Measurements from ENCODE around the gene GALNT16. TPM values are rescaled to one million over a fixed set of nuclear protein-coding genes. Genes with fewer than 3 reads are reported as not detected.
"Not testable (repeated sequence)": the region's sequence is repeated elsewhere in the genome, so short reads cannot be mapped to it uniquely, and the experiment has no call there.

GALNT16 gene
- total RNA-seq, 4 donors from 2014 or later, result 3.7 to 16.2 (median 6.7) TPM

GRCh38 chr14:69269381-69269780 is 9.4 kb downstream of the GALNT16 start:
- TF ChIP-seq POLR2AphosphoS5 (IDR thresholded peaks at IDR 0.05) (no peak), POLR2A (IDR thresholded peaks at IDR 0.05) (no peak), EP300 (IDR thresholded peaks at IDR 0.05) (no peak)
- TF ChIP-seq, protein P1, sequence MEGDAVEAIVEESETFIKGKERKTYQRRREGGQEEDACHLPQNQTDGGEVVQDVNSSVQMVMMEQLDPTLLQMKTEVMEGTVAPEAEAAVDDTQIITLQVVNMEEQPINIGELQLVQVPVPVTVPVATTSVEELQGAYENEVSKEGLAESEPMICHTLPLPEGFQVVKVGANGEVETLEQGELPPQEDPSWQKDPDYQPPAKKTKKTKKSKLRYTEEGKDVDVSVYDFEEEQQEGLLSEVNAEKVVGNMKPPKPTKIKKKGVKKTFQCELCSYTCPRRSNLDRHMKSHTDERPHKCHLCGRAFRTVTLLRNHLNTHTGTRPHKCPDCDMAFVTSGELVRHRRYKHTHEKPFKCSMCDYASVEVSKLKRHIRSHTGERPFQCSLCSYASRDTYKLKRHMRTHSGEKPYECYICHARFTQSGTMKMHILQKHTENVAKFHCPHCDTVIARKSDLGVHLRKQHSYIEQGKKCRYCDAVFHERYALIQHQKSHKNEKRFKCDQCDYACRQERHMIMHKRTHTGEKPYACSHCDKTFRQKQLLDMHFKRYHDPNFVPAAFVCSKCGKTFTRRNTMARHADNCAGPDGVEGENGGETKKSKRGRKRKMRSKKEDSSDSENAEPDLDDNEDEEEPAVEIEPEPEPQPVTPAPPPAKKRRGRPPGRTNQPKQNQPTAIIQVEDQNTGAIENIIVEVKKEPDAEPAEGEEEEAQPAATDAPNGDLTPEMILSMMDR (IDR thresholded peaks at IDR 0.05), result no peak
- Histone ChIP-seq H3K36me3 (no peaks in the 10 kb centered on the region), H3K4me3 (no peak overlapping the region), H3K27ac (no peak overlapping the region), H3K27me3 (no peaks in the 10 kb centered on the region), H3K9me3 (no peaks in the 10 kb centered on the region), H3K4me1 (no peaks in the 10 kb centered on the region)
- WGBS, 2 donors (ENCODE audit: low coverage in 1 of 2), result 67 to 100% methylated on average over 1 of the region's 1 CpG
- ATAC-seq, result no peak

DNA sequence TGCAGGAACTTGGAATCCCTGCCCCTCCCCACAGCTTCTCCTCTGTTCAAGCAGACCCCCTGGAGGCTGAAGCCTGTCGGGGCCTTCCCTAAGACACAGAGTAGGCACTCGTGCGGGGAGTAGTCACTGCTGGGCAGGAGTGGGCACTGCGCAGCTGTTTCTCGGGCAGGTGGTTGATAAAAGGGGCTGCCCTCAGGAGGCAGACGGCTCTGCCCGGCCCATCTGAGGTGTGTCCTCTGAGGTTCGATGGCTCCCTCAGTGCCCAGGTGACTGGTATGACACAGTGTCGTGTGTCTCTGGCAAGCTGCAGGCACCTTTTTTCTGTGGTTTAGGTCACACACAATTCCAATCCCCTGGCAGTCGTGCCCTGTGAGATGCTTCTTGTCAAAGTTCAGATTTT is 10.1 kb downstream of the GALNT16 start:
- ATAC-seq, result no peak
- WGBS, 2 donors (ENCODE audit: low coverage in 1 of 2), result 93% methylated on average over 3 to 5 of the region's 10 CpGs
- TF ChIP-seq POLR2AphosphoS5 (IDR thresholded peaks at IDR 0.05) (no peak), EP300 (IDR thresholded peaks at IDR 0.05) (no peak), POLR2A (IDR thresholded peaks at IDR 0.05) (no peak)
- TF ChIP-seq, protein P1 (IDR thresholded peaks at IDR 0.05), result no peak
- no peaks in the 10 kb centered on the region for H3K4me1 ChIP-seq
- no peaks in the 10 kb centered on the region for H3K9me3 ChIP-seq
- no peaks in the 10 kb centered on the region for H3K27me3 ChIP-seq
- no peaks in the 10 kb centered on the region for H3K36me3 ChIP-seq
- no peak overlapping the region for H3K27ac ChIP-seq
- H3K4me3 ChIP-seq, result no peak overlapping the region

- TF ChIP-seq POLR2AphosphoS5 (IDR thresholded peaks at IDR 0.05) (no peak), POLR2A (IDR thresholded peaks at IDR 0.05) (no peak), EP300 (IDR thresholded peaks at IDR 0.05) (no peak)
- TF ChIP-seq, protein P1 (IDR thresholded peaks at IDR 0.05), result no peak
- WGBS, 2 donors (ENCODE audit: low coverage in 1 of 2), result 77% methylated on average over 13 of the region's 21 CpGs; no CpG with 5 or more reads in 1 of the 2 donors
- H3K27ac ChIP-seq, result no peak overlapping the region
- H3K36me3 ChIP-seq, result no peaks in the 10 kb centered on the region
- H3K27me3 ChIP-seq, result no peaks in the 10 kb centered on the region
- no peaks in the 10 kb centered on the region for H3K9me3 ChIP-seq
- no peaks in the 10 kb centered on the region for H3K4me1 ChIP-seq
- no peak for ATAC-seq
- no peak overlapping the region for H3K4me3 ChIP-seq
These were observed 11.1 kb downstream of the GALNT16 start for GRCh38 chr14:69270795-69271708.

GRCh38 chr14:69274321-69274720 is 14.4 kb downstream of the GALNT16 start:
- Histone ChIP-seq H3K4me1 (no peaks in the 10 kb centered on the region), H3K4me3 (no peak overlapping the region), H3K36me3 (no peaks in the 10 kb centered on the region), H3K9me3 (no peaks in the 10 kb centered on the region), H3K27ac (no peak overlapping the region), H3K27me3 (no peaks in the 10 kb centered on the region)
- ATAC-seq, result no peak
- TF ChIP-seq EP300 (IDR thresholded peaks at IDR 0.05), result no peak
- TF ChIP-seq, protein P1 (IDR thresholded peaks at IDR 0.05), result no peak
- no peak for TF ChIP-seq POLR2A (IDR thresholded peaks at IDR 0.05)
- TF ChIP-seq POLR2AphosphoS5 (IDR thresholded peaks at IDR 0.05), result no peak
- WGBS, 2 donors (ENCODE audit: low coverage in 1 of 2), result 10 to 13% methylated on average over 1 to 2 of the region's 2 CpGs

GRCh38 chr14:69275331-69275730 is 15.4 kb downstream of the GALNT16 start:
- H3K9me3 ChIP-seq, result no peaks in the 10 kb centered on the region
- no peaks in the 10 kb centered on the region for H3K27me3 ChIP-seq
- H3K4me1 ChIP-seq, result no peaks in the 10 kb centered on the region
- ATAC-seq, result no peak
- H3K27ac ChIP-seq, result no peak overlapping the region
- TF ChIP-seq, protein P1 (IDR thresholded peaks at IDR 0.05), result no peak
- TF ChIP-seq POLR2AphosphoS5 (IDR thresholded peaks at IDR 0.05) (no peak), EP300 (IDR thresholded peaks at IDR 0.05) (no peak), POLR2A (IDR thresholded peaks at IDR 0.05) (no peak)
- WGBS, 2 donors (ENCODE audit: low coverage in 1 of 2), result 100% methylated on average over 2 of the region's 2 CpGs
- H3K36me3 ChIP-seq, result no peaks in the 10 kb centered on the region
- H3K4me3 ChIP-seq, result no peak overlapping the region

- not testable (repeated sequence) for ATAC-seq, H3K36me3 ChIP-seq, H3K27ac ChIP-seq, H3K27me3 ChIP-seq, H3K4me1 ChIP-seq, H3K4me3 ChIP-seq, H3K9me3 ChIP-seq
- 83 to 100% methylated on average over 1 to 2 of the region's 3 CpGs for WGBS, 2 donors (ENCODE audit: low coverage in 1 of 2)
These were observed 17.4 kb downstream of the GALNT16 start for GRCh38 chr14:69277356-69277755.
